ENCODE measurements around the gene SMIM1.
"Not testable (repeated sequence)": the region's sequence is repeated elsewhere in the genome, so short reads cannot be mapped to it uniquely, and the experiment has no call there.

Gene SMIM1

DNA sequence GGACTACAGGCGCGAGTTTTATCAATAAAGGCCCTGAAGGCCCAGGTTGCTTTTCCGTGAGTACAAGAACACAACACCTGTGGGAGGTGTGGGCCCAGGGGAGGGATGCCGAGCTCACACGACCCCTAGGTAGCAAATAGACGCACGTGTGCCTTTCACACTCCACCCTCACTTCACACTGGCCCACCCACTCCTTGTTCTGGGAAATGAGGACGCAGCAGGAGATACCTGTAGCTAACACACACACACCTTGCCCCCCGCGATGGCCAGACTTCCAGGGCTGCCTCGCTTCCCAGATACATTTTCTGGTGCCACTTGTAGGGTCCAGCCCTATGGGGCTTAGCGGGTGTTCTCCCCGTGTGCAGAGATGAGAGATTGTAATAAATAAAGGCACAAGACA is 24.6 kb upstream of the SMIM1 start:
- Histone ChIP-seq H3K27ac (ENCODE audit: poor library complexity, severe bottlenecking) (no peak overlapping the region), H3K4me1 (ENCODE audit: insufficient read depth, poor library complexity, severe bottlenecking) (no peaks in the 10 kb centered on the region), H3K4me3 (ENCODE audit: severe bottlenecking) (peak overlapping the region; percentile 52), H3K9me3 (ENCODE audit: severe bottlenecking) (no peaks in the 10 kb centered on the region), H3K36me3 (ENCODE audit: low read depth) (peaks cover 7% of the 10 kb centered on the region), H3K27me3 (ENCODE audit: insufficient read depth, poor library complexity, severe bottlenecking) (peaks cover 12% of the 10 kb centered on the region)
- no peak for TF ChIP-seq CTCF (IDR thresholded peaks at IDR 0.05; ENCODE audit: poor library complexity, severe bottlenecking)
- no peak for ATAC-seq (ENCODE audit: low read depth)
- no peak for DNase-seq (ENCODE audit: low spot score)

- H3K4me3 ChIP-seq (ENCODE audit: severe bottlenecking); DNase-seq (ENCODE audit: low spot score); H3K9me3 ChIP-seq (ENCODE audit: severe bottlenecking); H3K4me1 ChIP-seq (ENCODE audit: insufficient read depth, poor library complexity, severe bottlenecking); H3K36me3 ChIP-seq (ENCODE audit: low read depth); ATAC-seq (ENCODE audit: low read depth); H3K27ac ChIP-seq (ENCODE audit: poor library complexity, severe bottlenecking): not testable (repeated sequence)
- peaks cover 12% of the 10 kb centered on the region for H3K27me3 ChIP-seq (ENCODE audit: insufficient read depth, poor library complexity, severe bottlenecking)
Observed at GRCh38 chr1:3748316-3748900, 24.1 kb upstream of the SMIM1 start.

GRCh38 chr1:3749512-3749911 is 23.0 kb upstream of the SMIM1 start:
- Histone ChIP-seq H3K9me3 (ENCODE audit: severe bottlenecking) (no peaks in the 10 kb centered on the region), H3K4me3 (ENCODE audit: severe bottlenecking) (no peak overlapping the region), H3K27me3 (ENCODE audit: insufficient read depth, poor library complexity, severe bottlenecking) (peaks cover 12% of the 10 kb centered on the region), H3K4me1 (ENCODE audit: insufficient read depth, poor library complexity, severe bottlenecking) (no peaks in the 10 kb centered on the region), H3K27ac (ENCODE audit: poor library complexity, severe bottlenecking) (no peak overlapping the region), H3K36me3 (ENCODE audit: low read depth) (no peaks in the 10 kb centered on the region)
- DNase-seq (ENCODE audit: low spot score) (no peak), ATAC-seq (ENCODE audit: low read depth) (no peak)
- no peak for TF ChIP-seq CTCF (IDR thresholded peaks at IDR 0.05; ENCODE audit: poor library complexity, severe bottlenecking)

DNA sequence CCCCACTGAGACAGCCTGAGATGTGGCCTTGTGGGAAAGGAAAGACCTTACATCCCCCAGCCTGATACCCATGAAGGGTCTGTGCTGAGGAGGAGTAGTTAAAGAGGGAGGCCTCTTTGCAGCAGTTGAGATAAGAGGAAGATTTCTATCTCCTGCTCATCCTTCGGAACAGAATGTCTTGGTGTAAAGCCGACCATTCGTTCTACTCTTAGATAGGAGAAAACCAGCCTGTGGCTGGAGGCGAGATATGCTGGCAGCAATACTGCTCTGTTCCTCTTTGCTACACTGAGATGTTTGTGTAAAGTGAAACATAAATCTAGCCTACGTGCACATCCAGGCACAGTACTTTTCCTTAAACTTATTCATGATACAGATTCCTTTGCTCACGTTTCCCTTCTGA is 21.8 kb upstream of the SMIM1 start:
- H3K9me3 ChIP-seq (ENCODE audit: severe bottlenecking): no peaks in the 10 kb centered on the region
- H3K4me1 ChIP-seq (ENCODE audit: insufficient read depth, poor library complexity, severe bottlenecking): no peaks in the 10 kb centered on the region
- no peak for DNase-seq (ENCODE audit: low spot score)
- no peak overlapping the region for H3K4me3 ChIP-seq (ENCODE audit: severe bottlenecking)
- no peak for TF ChIP-seq CTCF (IDR thresholded peaks at IDR 0.05; ENCODE audit: poor library complexity, severe bottlenecking)
- ATAC-seq (ENCODE audit: low read depth): no peak
- peaks cover 12% of the 10 kb centered on the region for H3K27me3 ChIP-seq (ENCODE audit: insufficient read depth, poor library complexity, severe bottlenecking)
- no peaks in the 10 kb centered on the region for H3K36me3 ChIP-seq (ENCODE audit: low read depth)
- no peak overlapping the region for H3K27ac ChIP-seq (ENCODE audit: poor library complexity, severe bottlenecking)

GRCh38 chr1:3752400-3752945 is 20.1 kb upstream of the SMIM1 start, which contains the start of gene CCDC27:
Gene CCDC27 (plus strand): TSS chr1:3752450. CDS start chr1:3752482, 32 bp downstream.
- Histone ChIP-seq H3K4me1 (ENCODE audit: insufficient read depth, poor library complexity, severe bottlenecking) (no peaks in the 10 kb centered on the region), H3K27me3 (ENCODE audit: insufficient read depth, poor library complexity, severe bottlenecking) (peaks cover 12% of the 10 kb centered on the region), H3K36me3 (ENCODE audit: low read depth) (no peaks in the 10 kb centered on the region), H3K4me3 (ENCODE audit: severe bottlenecking) (no peak within 1 kb of the TSS), H3K27ac (ENCODE audit: poor library complexity, severe bottlenecking) (no peak within 1 kb of the TSS), H3K9me3 (ENCODE audit: severe bottlenecking) (no peaks in the 10 kb centered on the region)
- no peak for TF ChIP-seq CTCF (IDR thresholded peaks at IDR 0.05; ENCODE audit: poor library complexity, severe bottlenecking)
- DNase-seq (ENCODE audit: low spot score) (peak; percentile 48), ATAC-seq (ENCODE audit: low read depth) (no peak)

Data from RWPE2 (cell line).